UCSD-AML1 (cell line): ENCODE measurements around the gene ZC3H13.
A peak's percentile ranks its signal among the peaks of the same experiment; 100 is the strongest.

Experiments
- DNase-seq: peaks from one replicate; lab custom pipeline; 2025; ENCODE audit not compliant: unreplicated experiment; lab: John Stamatoyannopoulos, UW

ZC3H13 gene, protein sequence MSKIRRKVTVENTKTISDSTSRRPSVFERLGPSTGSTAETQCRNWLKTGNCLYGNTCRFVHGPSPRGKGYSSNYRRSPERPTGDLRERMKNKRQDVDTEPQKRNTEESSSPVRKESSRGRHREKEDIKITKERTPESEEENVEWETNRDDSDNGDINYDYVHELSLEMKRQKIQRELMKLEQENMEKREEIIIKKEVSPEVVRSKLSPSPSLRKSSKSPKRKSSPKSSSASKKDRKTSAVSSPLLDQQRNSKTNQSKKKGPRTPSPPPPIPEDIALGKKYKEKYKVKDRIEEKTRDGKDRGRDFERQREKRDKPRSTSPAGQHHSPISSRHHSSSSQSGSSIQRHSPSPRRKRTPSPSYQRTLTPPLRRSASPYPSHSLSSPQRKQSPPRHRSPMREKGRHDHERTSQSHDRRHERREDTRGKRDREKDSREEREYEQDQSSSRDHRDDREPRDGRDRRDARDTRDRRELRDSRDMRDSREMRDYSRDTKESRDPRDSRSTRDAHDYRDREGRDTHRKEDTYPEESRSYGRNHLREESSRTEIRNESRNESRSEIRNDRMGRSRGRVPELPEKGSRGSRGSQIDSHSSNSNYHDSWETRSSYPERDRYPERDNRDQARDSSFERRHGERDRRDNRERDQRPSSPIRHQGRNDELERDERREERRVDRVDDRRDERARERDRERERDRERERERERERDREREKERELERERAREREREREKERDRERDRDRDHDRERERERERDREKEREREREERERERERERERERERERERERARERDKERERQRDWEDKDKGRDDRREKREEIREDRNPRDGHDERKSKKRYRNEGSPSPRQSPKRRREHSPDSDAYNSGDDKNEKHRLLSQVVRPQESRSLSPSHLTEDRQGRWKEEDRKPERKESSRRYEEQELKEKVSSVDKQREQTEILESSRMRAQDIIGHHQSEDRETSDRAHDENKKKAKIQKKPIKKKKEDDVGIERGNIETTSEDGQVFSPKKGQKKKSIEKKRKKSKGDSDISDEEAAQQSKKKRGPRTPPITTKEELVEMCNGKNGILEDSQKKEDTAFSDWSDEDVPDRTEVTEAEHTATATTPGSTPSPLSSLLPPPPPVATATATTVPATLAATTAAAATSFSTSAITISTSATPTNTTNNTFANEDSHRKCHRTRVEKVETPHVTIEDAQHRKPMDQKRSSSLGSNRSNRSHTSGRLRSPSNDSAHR (N-terminal part only)

DNA sequence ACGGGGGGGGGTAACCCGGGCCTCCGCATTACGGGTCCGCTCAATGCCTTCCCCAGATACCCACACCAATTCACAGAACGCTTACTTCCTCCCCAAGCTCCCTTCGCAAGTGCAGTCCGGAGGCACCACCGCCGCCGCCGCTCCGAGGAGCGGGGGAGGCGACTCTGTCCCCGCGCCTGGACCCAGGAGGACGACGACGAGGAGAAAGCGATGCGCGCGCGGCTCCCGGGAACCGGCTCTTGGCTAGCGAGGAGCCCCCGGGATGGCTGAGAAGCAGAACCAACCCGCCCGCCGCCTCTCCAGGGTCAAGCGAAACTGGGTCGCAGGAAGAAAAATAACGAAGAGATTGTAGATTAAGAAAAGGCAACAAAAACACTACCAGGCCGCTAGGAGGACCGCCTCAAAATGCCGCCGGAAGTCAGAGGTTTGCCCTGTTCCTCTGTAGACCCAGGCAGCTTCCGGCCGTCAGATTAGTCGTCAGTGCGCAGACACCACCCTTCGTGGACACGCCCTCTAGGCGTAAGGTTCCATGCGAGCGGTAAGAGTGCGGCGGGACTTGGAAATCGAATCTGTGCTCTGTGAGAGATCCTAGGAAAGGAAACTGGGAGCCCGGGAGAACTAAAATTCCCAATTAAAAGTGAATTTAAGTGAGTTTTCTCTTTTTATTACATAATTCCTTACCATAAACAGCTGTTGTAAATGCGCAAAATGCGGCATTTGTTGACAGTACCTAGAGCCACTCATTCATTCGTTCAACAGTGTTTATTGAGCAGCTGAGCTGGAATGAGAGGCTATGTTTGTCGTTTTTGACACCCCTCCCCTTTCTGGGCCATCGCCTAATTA is at the start of gene ZC3H13:
Gene ZC3H13 (minus strand): TSS at position 428 of the 843 bp plus-strand sequence. CDS start 7,239 bp downstream, outside the sequence.
- DNase-seq: peak; percentile 90

DNA sequence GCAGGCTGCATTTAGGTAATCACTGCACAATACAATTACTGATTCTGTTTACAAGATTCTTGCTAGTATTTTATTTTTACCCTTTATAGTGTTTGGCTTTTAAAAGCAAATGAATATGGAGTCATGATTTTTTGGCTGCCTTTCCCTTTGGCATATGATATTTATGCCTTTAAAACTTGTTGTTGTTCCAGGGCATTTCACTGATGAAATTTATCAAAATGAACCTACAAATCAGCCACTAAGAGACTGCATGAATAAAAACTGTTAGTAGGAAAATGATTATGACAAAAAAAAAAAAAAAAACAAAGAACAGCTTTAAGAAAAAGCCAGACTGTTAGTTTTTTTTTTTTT is 49.7 kb upstream of the ZC3H13 start:
- no peak for DNase-seq

DNA sequence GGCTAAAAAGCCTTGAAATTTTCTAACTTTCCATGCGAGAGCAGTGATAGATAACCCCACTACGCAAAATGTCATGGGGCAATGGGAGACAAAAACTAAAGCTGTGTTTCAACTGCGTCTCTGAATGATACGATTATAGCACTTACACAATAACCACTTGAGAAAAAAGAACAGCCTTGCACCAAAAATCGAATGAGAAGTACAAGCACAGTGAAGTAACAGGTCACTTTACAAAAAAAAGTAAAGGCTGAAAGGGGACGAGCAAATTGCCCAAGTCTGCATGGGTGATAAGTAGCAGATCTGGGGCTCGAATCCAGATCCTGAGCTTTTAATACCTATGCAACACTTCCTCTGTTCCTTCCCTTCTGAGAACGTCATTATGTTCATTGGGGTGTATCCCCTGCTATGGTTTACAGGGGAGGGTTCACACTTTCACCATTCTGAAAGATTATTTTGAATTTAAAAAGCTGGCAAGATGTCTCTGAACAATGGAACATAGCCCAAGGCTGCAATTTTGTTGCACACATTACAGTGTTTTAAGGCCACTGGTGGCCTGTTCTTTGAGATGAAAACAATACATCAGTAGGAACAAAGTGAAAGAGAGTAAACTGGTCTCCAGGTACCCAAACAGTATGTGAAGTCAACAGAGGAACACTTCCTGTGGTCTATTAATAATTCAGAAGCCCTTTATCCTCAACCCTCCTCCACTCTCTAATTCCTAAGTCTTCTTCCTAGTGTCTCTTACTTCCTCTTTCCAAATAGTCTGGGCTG is 49.1 kb upstream of the ZC3H13 start:
- no peak for DNase-seq

DNA sequence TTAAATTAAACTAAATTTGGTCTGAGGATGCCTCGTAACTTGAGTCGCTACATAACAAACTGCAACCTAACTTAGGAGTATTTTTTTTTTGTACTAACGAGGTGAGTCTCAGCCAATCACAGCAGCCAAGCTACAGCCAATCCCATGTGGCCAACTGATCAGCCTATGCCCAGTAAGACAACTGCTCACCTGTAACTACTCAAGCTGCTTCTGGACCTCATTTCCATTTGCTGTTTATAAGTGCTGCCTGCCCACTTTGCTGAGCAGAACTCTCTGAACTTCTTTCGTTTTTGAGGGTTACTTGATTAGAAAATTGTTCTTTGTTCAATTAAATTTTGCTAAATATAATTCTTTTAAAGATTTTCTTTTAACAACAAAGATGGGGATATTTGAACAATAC is 48.5 kb upstream of the ZC3H13 start:
- no peak for DNase-seq

DNA sequence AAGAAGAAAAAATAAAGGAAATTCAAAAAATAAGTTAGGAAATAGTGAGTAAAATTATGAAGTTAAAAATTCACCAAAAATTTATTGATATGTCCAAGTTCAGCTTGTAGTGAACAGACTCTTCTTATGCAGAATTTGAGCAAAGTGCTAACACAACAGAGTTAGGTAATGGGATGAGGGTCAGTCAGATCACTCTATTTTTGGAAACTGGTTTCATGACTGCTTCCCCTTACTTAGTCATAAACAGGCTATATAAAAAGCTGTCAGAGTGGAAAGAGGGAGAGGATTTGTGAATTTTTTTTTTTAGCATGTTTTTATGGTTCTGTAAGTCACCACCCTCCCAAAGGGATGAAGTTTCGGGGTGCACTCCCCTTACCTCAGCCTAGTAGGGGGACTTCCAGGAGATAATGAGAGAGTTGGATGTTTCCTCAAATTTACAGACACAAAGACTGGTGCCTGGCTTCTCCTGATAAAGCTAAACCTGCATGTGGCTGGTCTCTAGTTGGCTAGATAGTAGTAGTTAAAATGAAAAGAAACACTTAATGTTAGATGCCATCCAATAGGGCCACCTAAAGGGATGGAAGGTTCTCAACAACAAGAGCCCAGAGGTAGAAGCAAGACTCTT is 47.8 kb upstream of the ZC3H13 start:
- no peak for DNase-seq

DNA sequence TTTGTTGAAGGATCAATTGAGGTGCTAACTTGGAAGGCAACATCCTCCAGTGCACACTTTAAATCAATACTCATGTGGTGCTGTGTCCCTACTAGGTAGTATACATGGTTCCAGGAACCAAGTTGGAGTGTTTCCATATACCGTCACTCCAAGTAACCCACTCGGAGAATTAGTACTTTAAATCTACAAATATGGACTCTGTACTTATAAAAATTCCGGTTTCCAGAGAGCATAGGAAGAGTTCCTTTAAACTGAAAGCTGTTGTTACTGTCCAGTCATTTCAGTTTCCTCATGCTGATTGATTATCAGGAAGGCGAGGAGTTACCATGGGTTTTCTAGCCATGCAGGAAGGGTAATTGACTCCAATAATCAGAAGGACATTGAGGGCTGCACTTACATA is 45.1 kb upstream of the ZC3H13 start:
- DNase-seq: no peak

DNA sequence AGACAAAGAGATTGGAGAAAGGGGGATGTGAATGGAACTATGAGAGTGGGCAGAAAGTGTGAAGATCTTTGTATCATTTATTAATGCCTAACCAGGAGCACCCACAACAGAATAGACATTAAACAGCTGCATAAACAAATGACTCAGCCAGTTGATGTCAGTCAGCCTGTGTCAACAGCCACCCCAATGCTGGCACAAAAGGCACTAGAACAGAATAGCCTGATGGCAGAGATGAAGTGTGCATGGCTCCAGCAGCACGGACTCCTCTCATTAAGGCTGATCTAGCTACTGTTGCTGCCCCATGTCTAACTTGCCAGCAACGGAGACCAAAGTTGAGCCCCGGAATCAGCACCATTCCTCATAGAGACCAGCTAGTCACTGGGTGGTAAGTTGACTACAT is 44.5 kb upstream of the ZC3H13 start:
- DNase-seq: no peak

DNA sequence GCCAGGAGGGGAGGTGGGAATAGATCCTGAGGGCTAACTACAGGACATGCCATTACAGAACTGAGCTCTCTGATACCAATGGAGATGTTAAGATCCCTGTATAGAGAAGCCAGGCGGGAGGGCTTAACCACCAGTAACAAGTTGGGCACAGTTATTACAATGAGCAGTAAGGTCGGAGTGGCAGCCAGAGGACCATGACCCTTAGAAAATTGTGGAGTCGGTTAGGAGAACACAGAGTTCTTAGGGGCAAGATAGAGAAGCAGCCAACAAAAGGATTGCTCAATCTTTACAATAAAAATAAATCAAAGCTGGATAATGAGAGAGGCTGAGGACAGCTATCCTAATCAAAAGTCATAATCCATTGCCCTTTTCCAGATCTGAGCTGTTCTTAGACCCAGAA is 41.9 kb upstream of the ZC3H13 start:
- no peak for DNase-seq

DNA sequence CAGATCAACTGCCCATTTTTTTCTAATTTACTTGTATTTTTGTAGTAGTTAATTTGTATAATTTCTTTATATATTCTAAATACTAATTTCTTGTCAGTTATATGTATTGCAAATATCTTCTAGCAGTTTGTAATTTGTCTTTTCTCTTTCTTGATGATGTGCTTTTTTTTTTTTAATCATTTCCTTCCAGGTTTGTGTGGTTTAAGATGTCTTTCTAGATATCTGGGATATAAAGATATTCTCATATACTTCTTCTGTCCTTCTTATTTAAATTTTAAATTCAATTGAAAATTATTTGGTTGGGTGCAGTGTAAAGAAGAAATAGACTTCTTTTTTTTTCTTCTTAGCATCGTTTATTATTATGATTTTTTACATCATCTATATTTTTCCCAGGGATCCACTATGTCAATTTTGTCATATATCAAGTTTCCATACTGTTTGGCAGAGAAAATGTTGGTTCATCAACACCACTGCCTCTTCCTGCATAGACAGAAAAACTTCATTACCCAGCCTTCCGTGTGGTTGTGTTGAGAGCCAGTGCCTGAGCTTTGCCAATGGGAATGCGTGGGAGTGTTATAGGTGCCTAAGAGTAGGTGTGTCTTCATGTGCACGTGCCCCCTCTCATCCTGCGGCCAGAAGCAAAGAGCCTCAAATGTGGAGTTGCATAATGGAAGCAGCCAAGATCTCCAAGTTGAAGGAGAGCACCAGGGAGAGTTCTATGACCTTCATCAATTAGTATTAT is 36.4 kb upstream of the ZC3H13 start:
- DNase-seq: no peak

DNA sequence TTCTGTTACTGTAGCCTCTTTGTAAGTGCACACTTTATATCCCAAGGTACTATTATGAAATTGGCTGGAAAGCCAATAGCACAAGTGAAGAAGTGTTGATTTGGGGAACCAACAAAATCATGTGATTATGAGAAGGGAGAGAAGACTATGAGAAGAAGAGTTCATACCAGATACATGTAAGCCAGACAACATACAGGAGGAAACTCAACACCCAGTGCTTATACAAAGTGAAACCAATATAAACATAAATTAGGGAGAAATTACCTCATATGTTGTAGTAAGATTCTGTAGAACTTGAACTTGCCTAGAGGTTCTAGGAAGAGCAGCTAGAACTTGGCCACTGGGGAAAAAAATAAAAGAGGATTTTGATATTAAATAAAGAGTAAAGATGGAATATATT is 34.9 kb upstream of the ZC3H13 start:
- DNase-seq: no peak

DNA sequence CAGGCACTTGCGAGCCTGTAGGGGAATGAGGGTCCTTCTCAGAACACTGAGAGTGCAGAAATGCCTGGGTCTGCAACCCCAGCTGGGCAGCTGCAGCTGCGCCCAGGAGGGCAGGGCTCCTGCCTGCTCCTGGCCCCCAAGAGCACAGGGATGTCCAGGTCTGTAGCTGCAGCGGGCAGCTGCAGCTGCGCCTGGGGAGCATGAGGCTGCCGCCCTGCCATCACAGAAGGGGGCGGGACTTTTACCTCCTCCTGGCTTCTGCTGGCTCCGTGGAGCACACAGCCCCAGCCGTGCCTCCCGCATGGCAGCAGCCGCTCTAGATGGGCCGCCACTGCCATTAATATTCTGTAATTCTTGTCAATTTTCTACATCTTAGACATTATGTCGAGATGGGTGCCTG is 34.4 kb upstream of the ZC3H13 start:
- DNase-seq: no peak

DNA sequence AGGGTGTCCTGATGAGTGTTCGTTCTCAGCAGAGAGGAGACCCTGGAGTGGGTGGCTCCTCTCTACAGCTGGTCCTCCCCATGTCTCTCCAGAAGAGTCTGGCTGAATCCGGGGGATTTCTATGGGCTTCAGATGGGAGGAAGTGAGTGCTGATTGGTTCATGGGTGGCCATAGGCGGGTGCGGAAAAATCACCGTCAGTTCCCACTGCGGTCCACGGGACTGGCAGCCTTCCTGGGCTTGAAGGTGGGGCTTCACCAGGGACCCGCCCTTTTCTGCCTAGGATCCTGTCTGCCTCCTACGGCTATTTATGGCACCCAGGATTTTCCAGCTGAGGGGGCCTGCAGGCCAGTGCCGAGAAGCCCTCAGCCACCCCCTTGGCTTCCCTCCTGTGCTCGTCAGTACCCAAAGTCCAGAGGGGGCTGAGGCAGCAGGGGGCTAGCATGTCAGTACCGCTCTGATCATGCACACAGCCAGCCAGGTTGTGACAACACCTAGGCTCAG is 33.9 kb upstream of the ZC3H13 start:
- no peak for DNase-seq

DNA sequence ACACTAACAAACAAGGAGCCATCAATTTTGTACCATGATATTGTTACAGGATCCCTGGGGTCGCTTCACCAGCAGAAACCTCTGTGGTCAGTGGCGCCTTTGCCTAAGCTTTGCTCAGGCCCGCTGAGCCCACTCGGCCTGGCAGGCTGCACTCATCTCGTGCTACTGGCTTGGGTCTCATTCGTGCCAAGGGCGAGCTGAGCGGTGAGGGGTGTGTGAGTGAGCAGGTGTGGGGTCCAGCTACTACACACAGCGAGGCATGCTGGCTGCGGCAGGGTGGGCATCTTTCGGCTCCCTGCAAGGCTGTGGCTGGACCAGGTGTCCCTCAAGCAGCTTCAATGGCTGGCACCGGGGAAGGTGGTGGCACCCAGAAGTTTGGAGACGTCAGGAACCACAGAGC is 33.2 kb upstream of the ZC3H13 start:
- DNase-seq: no peak

DNA sequence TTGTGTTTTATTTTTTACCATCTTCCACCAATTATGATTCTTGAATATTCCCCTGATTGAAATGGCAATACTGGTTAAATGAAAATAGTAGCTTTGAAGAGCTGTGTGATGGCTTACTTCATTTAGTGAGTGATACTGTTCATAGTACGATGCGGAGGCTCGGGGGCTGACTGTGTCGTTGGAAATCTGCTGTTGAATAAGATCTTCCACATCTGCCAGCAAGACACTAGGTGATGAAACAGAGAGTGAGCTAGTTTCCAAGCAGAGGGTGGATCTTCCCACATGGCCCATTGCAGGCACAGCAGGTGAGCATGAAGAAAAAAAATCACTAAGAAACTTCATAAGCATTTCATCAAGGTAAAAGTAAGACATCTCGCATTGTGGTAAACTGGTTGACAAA is 29.8 kb upstream of the ZC3H13 start:
- DNase-seq: no peak

DNA sequence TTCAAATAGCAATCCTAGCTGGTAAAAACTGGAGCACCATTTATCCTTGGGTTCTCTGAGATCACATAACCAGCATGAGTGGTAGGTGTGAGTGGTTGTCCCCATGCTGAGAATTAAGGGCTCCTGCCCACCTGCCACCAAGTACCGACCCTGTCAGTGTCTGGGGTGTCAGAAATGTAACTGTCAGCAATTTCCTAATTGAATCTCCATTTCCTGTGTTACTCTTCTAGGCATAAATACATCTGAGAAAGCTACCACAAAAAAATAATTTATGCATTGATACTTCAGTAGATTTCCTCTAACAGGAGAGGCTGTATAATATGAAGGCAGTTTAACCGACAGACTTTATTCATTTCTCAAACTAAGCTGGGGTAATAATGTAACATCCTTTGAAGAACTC is 27.2 kb upstream of the ZC3H13 start:
- DNase-seq: no peak

DNA sequence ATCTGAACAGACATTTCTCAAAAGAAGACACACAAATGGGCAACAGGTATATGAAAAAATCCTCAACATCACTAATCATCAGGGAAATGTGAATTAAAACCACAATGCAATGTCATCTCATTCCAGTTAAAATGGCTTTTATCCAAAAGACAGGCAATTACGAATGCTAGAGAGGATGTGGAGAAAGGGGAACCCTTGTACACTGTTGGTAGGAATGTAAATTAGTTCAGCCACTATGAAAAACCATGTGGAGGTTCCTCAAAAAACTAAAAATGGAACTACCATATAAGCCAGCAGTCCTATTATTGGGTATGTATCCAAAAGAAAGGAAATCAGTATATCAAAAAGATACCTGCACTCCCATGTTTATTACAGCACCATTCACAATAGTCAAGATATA is 24.7 kb upstream of the ZC3H13 start:
- no peak for DNase-seq

DNA sequence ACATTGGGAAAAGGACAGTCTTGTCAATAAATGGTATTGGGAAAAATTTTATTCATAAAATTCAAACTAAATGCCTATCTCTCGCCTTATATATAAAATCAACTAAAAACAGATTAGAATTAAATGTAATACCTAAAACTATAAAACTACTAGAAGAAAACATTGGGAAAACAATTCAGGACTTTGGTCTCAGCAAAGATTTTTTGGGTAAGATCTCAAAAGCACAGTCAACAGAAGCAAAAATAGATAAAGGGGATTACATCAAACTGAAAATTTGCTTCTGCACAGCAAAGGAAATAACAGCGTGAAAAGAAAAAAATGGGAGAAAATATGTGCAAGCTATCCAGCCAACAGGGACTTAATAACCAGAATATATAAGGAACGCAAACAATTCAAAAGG is 24.3 kb upstream of the ZC3H13 start:
- no peak for DNase-seq

DNA sequence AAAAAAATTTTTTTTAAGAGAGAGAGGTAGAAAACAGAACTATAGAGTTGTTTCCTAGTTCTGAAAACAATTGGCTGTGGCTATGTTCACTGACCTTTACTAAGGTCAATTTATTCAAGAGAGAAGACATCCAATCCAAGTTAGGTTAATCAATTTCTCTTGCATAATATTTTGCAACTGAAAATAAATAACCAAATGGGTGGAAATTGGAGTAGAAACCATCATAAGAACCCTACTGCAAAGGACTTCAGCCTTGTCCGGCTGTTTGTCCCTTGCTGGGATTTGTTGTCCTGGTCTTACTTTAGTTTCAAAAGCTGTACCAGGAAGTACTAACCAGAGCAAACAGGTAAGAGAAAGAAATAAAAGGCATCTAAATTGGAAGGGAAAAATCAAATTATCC is 23.3 kb upstream of the ZC3H13 start:
- DNase-seq: no peak
